Liver (tissue), 3 donors: Measurements from ENCODE around the gene ATAD5.

Experiments used
- CTCF ChIP-seq: fragments of 150-350 bp; IDR thresholded peaks from 2 replicates; pipeline ENCODE4 v1.5.1; 2017; ENCODE audit warnings: improper control_type of control experiment, low read depth, low read length; ENCODE audit not compliant: missing input control
- GABPA ChIP-seq, 2 donors: IDR thresholded peaks in 1 of 2; conservative IDR thresholded peaks in 1 of 2; 2 replicates each; pipeline ENCODE4 v1.6.1; 2016; ENCODE audit warnings: antibody characterized with exemption in 2 of 2, mild to moderate bottlenecking in 1 of 2, moderate library complexity in 1 of 2
- HNF4G ChIP-seq: IDR thresholded peaks from 2 replicates; pipeline ENCODE4 v1.6.1; 2016; ENCODE audit warnings: antibody characterized with exemption
- RAD21 ChIP-seq, 2 donors: IDR thresholded peaks; 2 replicates each; pipeline ENCODE4 v1.6.1; 2016; ENCODE audit warnings: antibody characterized with exemption in 2 of 2, mild to moderate bottlenecking in 2 of 2
- SP1 ChIP-seq: IDR thresholded peaks from 2 replicates; pipeline ENCODE4 v1.6.1; 2018; ENCODE audit warnings: antibody characterized with exemption, mild to moderate bottlenecking
- TAF1 ChIP-seq: conservative IDR thresholded peaks from 2 replicates; pipeline ENCODE4 v1.6.1; 2016; ENCODE audit warnings: antibody characterized with exemption, mild to moderate bottlenecking
- YY1 ChIP-seq: IDR thresholded peaks from 2 replicates; pipeline ENCODE4 v1.6.1; 2016; ENCODE audit warnings: antibody characterized with exemption, mild to moderate bottlenecking
- TF ChIP-seq, protein P1 (sequence below): IDR thresholded peaks from 2 replicates; pipeline ENCODE4 v1.6.1; 2016; ENCODE audit warnings: antibody characterized with exemption
- TF ChIP-seq, protein P2 (sequence below): IDR thresholded peaks from 2 replicates; pipeline ENCODE4 v1.6.1; 2016; ENCODE audit warnings: antibody characterized with exemption
- TF ChIP-seq, protein P3 (sequence below): IDR thresholded peaks from 2 replicates; pipeline ENCODE4 v1.6.1; 2016; ENCODE audit warnings: antibody characterized with exemption
- TF ChIP-seq, protein P4 (sequence below): IDR thresholded peaks from 2 replicates; pipeline ENCODE4 v1.6.1; 2016; ENCODE audit warnings: antibody characterized with exemption, mild to moderate bottlenecking
- donor health status: healthy.
- donor health status: healthy.

GRCh38 chr17:30819971-30820705, 11.6 kb upstream of the ATAD5 start:
- TF ChIP-seq SP1: no peak
- TF ChIP-seq, protein P1, sequence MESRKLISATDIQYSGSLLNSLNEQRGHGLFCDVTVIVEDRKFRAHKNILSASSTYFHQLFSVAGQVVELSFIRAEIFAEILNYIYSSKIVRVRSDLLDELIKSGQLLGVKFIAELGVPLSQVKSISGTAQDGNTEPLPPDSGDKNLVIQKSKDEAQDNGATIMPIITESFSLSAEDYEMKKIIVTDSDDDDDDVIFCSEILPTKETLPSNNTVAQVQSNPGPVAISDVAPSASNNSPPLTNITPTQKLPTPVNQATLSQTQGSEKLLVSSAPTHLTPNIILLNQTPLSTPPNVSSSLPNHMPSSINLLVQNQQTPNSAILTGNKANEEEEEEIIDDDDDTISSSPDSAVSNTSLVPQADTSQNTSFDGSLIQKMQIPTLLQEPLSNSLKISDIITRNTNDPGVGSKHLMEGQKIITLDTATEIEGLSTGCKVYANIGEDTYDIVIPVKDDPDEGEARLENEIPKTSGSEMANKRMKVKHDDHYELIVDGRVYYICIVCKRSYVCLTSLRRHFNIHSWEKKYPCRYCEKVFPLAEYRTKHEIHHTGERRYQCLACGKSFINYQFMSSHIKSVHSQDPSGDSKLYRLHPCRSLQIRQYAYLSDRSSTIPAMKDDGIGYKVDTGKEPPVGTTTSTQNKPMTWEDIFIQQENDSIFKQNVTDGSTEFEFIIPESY: no peak
- TF ChIP-seq RAD21 (IDR thresholded peaks at IDR 0.05): no peak
- TF ChIP-seq CTCF: no peak
- TF ChIP-seq, protein P2, sequence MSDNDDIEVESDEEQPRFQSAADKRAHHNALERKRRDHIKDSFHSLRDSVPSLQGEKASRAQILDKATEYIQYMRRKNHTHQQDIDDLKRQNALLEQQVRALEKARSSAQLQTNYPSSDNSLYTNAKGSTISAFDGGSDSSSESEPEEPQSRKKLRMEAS: no peak
- no peak for TF ChIP-seq HNF4G
- TF ChIP-seq, protein P3, sequence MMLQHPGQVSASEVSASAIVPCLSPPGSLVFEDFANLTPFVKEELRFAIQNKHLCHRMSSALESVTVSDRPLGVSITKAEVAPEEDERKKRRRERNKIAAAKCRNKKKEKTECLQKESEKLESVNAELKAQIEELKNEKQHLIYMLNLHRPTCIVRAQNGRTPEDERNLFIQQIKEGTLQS: no peak
- TF ChIP-seq TAF1: no peak
- no peak for TF ChIP-seq YY1
- TF ChIP-seq, protein P4, sequence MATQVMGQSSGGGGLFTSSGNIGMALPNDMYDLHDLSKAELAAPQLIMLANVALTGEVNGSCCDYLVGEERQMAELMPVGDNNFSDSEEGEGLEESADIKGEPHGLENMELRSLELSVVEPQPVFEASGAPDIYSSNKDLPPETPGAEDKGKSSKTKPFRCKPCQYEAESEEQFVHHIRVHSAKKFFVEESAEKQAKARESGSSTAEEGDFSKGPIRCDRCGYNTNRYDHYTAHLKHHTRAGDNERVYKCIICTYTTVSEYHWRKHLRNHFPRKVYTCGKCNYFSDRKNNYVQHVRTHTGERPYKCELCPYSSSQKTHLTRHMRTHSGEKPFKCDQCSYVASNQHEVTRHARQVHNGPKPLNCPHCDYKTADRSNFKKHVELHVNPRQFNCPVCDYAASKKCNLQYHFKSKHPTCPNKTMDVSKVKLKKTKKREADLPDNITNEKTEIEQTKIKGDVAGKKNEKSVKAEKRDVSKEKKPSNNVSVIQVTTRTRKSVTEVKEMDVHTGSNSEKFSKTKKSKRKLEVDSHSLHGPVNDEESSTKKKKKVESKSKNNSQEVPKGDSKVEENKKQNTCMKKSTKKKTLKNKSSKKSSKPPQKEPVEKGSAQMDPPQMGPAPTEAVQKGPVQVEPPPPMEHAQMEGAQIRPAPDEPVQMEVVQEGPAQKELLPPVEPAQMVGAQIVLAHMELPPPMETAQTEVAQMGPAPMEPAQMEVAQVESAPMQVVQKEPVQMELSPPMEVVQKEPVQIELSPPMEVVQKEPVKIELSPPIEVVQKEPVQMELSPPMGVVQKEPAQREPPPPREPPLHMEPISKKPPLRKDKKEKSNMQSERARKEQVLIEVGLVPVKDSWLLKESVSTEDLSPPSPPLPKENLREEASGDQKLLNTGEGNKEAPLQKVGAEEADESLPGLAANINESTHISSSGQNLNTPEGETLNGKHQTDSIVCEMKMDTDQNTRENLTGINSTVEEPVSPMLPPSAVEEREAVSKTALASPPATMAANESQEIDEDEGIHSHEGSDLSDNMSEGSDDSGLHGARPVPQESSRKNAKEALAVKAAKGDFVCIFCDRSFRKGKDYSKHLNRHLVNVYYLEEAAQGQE: no peak
- TF ChIP-seq GABPA (IDR thresholded peaks at IDR 0.05 in 1 of 2, conservative IDR thresholded peaks at IDR 0.05 in 1 of 2): no peak
